ENCODE results near the gene CASP10.
"Not testable (repeated sequence)": the region's sequence is repeated elsewhere in the genome, so short reads cannot be mapped to it uniquely, and the experiment has no call there.

The CASP10 gene

GRCh38 chr2:201235860-201236811 is 53.2 kb downstream of the CASP10 start:
- no peak for FAIRE-seq

GRCh38 chr2:201237486-201238123 is 54.7 kb downstream of the CASP10 start:
- no peak for FAIRE-seq

GRCh38 chr2:201239167-201239935 is 56.4 kb downstream of the CASP10 start:
- not testable (repeated sequence) for FAIRE-seq

- FAIRE-seq, result no peak
These were observed 59.8 kb downstream of the CASP10 start for GRCh38 chr2:201242571-201243277.

GRCh38 chr2:201244829-201245228 is 61.9 kb downstream of the CASP10 start:
- no peak for FAIRE-seq

- FAIRE-seq, result no peak
These were observed 63.3 kb downstream of the CASP10 start for GRCh38 chr2:201246280-201246679.

- FAIRE-seq, result no peak
These were observed 65.4 kb downstream of the CASP10 start for GRCh38 chr2:201248288-201248844.

GRCh38 chr2:201249889-201250288 is 66.9 kb downstream of the CASP10 start:
- FAIRE-seq, result no peak

GRCh38 chr2:201250741-201251140 is 67.8 kb downstream of the CASP10 start:
- no peak for FAIRE-seq

GRCh38 chr2:201254081-201254730 is 71.3 kb downstream of the CASP10 start:
- no peak for FAIRE-seq

- no peak for FAIRE-seq
These were observed 72.6 kb downstream of the CASP10 start for GRCh38 chr2:201255408-201256033.

GRCh38 chr2:201256082-201256481 is 73.1 kb downstream of the CASP10 start:
- no peak for FAIRE-seq

- no peak for FAIRE-seq
These were observed 74.5 kb downstream of the CASP10 start for GRCh38 chr2:201257381-201257955.

GRCh38 chr2:201257956-201258665 is 75.2 kb downstream of the CASP10 start:
- FAIRE-seq, result no peak

- FAIRE-seq, result no peak
These were observed 76.0 kb downstream of the CASP10 start for GRCh38 chr2:201258666-201259615.

- no peak for FAIRE-seq
These were observed 77.4 kb downstream of the CASP10 start, which contains the start of gene CASP8 for GRCh38 chr2:201260302-201260800. Gene CASP8, plus strand, starts transcription at chr2:201260536. Its CDS starts 5,951 bp downstream, at chr2:201266487.

- no peak for FAIRE-seq
These were observed 78.5 kb downstream of the CASP10 start for GRCh38 chr2:201261471-201261870.

- FAIRE-seq, result no peak
These were observed 79.0 kb downstream of the CASP10 start for GRCh38 chr2:201261906-201262305.

GRCh38 chr2:201262718-201263117 is 79.8 kb downstream of the CASP10 start:
- FAIRE-seq, result no peak
